ENCODE measurements around the gene EPAS1. TPM values are rescaled to one million over a fixed set of nuclear protein-coding genes. Genes with fewer than 3 reads are reported as not detected.

The EPAS1 gene
- total RNA-seq, 2 experiments from 2014 or later, result 2.1 to 2.9 TPM

- CTCF ChIA-PET, result no interaction called here
- DNase-seq, result no peak
- no peak overlapping the region for H3K27ac Mint-ChIP-seq
- peaks cover 2% of the 10 kb centered on the region for H3K4me1 Mint-ChIP-seq (ENCODE audit: low read depth)
- H3K27me3 Mint-ChIP-seq (ENCODE audit: low read depth), result peaks cover 6% of the 10 kb centered on the region
- intact Hi-C loops (cut with micrococcal nuclease), result no loop called here
- no peak overlapping the region for H3K4me3 Mint-ChIP-seq
- no peaks in the 10 kb centered on the region for H3K9me3 Mint-ChIP-seq
- H3K36me3 Mint-ChIP-seq (ENCODE audit: low read depth), result no peaks in the 10 kb centered on the region
Measured at GRCh38 chr2:46315103-46315890, 18.1 kb downstream of the EPAS1 start.

GRCh38 chr2:46317094-46317486 lies 19.9 kb downstream of the EPAS1 start:
- intact Hi-C loops (cut with micrococcal nuclease), result no loop called here
- no peaks in the 10 kb centered on the region for H3K27me3 Mint-ChIP-seq (ENCODE audit: low read depth)
- no peaks in the 10 kb centered on the region for H3K9me3 Mint-ChIP-seq
- H3K27ac Mint-ChIP-seq, result no peak overlapping the region
- H3K4me1 Mint-ChIP-seq (ENCODE audit: low read depth), result peaks cover 2% of the 10 kb centered on the region
- no peaks in the 10 kb centered on the region for H3K36me3 Mint-ChIP-seq (ENCODE audit: low read depth)
- CTCF ChIA-PET, result interaction anchor here (1.0 kb wide), 1 partner anchor 51 kb away, joined by 3 read pairs; no protein-coding TSS in a partner anchor
- no peak overlapping the region for H3K4me3 Mint-ChIP-seq
- no peak for DNase-seq

- H3K4me3 Mint-ChIP-seq, result no peak overlapping the region
- CTCF ChIA-PET, result interaction anchor here (1.1 kb wide), 1 partner anchor 9 kb away, joined by 3 read pairs; no protein-coding TSS in a partner anchor
- no peaks in the 10 kb centered on the region for H3K9me3 Mint-ChIP-seq
- intact Hi-C loops (cut with micrococcal nuclease), result no loop called here
- H3K27ac Mint-ChIP-seq, result no peak overlapping the region
- H3K4me1 Mint-ChIP-seq (ENCODE audit: low read depth), result peaks cover 2% of the 10 kb centered on the region
- DNase-seq, result no peak
- H3K27me3 Mint-ChIP-seq (ENCODE audit: low read depth), result no peaks in the 10 kb centered on the region
- H3K36me3 Mint-ChIP-seq (ENCODE audit: low read depth), result no peaks in the 10 kb centered on the region
Measured at GRCh38 chr2:46318579-46319460, 21.6 kb downstream of the EPAS1 start.

- Mint-ChIP-seq H3K4me1 (ENCODE audit: low read depth) (peaks cover 2% of the 10 kb centered on the region), H3K9me3 (no peaks in the 10 kb centered on the region), H3K27ac (no peak overlapping the region), H3K27me3 (ENCODE audit: low read depth) (no peaks in the 10 kb centered on the region), H3K4me3 (no peak overlapping the region), H3K36me3 (ENCODE audit: low read depth) (no peaks in the 10 kb centered on the region)
- CTCF ChIA-PET, result no interaction called here
- intact Hi-C loops (cut with micrococcal nuclease), result no loop called here
- DNase-seq, result no peak
Measured at GRCh38 chr2:46319711-46320110, 22.5 kb downstream of the EPAS1 start.

GRCh38 chr2:46320141-46320567 lies 22.9 kb downstream of the EPAS1 start:
- no peak overlapping the region for H3K27ac Mint-ChIP-seq

GRCh38 chr2:46323730-46324129 lies 26.5 kb downstream of the EPAS1 start:
- Mint-ChIP-seq H3K4me3 (no peak overlapping the region), H3K27ac (no peak overlapping the region), H3K27me3 (ENCODE audit: low read depth) (no peaks in the 10 kb centered on the region), H3K9me3 (no peaks in the 10 kb centered on the region), H3K36me3 (ENCODE audit: low read depth) (no peaks in the 10 kb centered on the region), H3K4me1 (ENCODE audit: low read depth) (peaks cover 5% of the 10 kb centered on the region)
- CTCF ChIA-PET, result no interaction called here
- intact Hi-C loops (cut with micrococcal nuclease), result no loop called here
- DNase-seq, result no peak

More at GRCh38 chr2:46320141-46320567, 22.9 kb downstream of the EPAS1 start:
- intact Hi-C loops (cut with micrococcal nuclease), result no loop called here
- Mint-ChIP-seq H3K9me3 (no peaks in the 10 kb centered on the region), H3K4me1 (ENCODE audit: low read depth) (no peaks in the 10 kb centered on the region), H3K36me3 (ENCODE audit: low read depth) (no peaks in the 10 kb centered on the region), H3K27me3 (ENCODE audit: low read depth) (no peaks in the 10 kb centered on the region), H3K4me3 (no peak overlapping the region)
- CTCF ChIA-PET, result no interaction called here
- no peak for DNase-seq

- Mint-ChIP-seq H3K36me3 (ENCODE audit: low read depth) (no peaks in the 10 kb centered on the region), H3K9me3 (no peaks in the 10 kb centered on the region), H3K27me3 (ENCODE audit: low read depth) (peaks cover 2% of the 10 kb centered on the region), H3K27ac (no peak overlapping the region), H3K4me3 (no peak overlapping the region), H3K4me1 (ENCODE audit: low read depth) (peaks cover 11% of the 10 kb centered on the region)
- intact Hi-C loops (cut with micrococcal nuclease), result no loop called here
- CTCF ChIA-PET, result no interaction called here
- DNase-seq, result no peak
Measured at GRCh38 chr2:46325182-46325928, 28.1 kb downstream of the EPAS1 start.

- intact Hi-C loops (cut with micrococcal nuclease), result no loop called here
- H3K36me3 Mint-ChIP-seq (ENCODE audit: low read depth), result no peaks in the 10 kb centered on the region
- H3K27ac Mint-ChIP-seq, result no peak overlapping the region
- peaks cover 11% of the 10 kb centered on the region for H3K4me1 Mint-ChIP-seq (ENCODE audit: low read depth)
- H3K27me3 Mint-ChIP-seq (ENCODE audit: low read depth), result peaks cover 2% of the 10 kb centered on the region
- CTCF ChIA-PET, result interaction anchor here (1.1 kb wide), 1 partner anchor 11 kb away, joined by 3 read pairs; no protein-coding TSS in a partner anchor
- no peak overlapping the region for H3K4me3 Mint-ChIP-seq
- no peaks in the 10 kb centered on the region for H3K9me3 Mint-ChIP-seq
- DNase-seq, result no peak
Measured at GRCh38 chr2:46326231-46326980, 29.2 kb downstream of the EPAS1 start.

- CTCF ChIA-PET, result interaction anchor here (0.5 to 1.2 kb wide), 4 partner anchors 9 to 1060 kb away, joined by 3 read pairs; no protein-coding TSS in a partner anchor
- intact Hi-C loops (cut with micrococcal nuclease), result no loop called here
- no peak for DNase-seq
- Mint-ChIP-seq H3K9me3 (no peaks in the 10 kb centered on the region), H3K4me1 (ENCODE audit: low read depth) (peaks cover 11% of the 10 kb centered on the region), H3K36me3 (ENCODE audit: low read depth) (no peaks in the 10 kb centered on the region), H3K27me3 (ENCODE audit: low read depth) (peaks cover 2% of the 10 kb centered on the region), H3K27ac (no peak overlapping the region), H3K4me3 (no peak overlapping the region)
Measured at GRCh38 chr2:46327627-46328026, 30.4 kb downstream of the EPAS1 start.

- intact Hi-C loops (cut with micrococcal nuclease), result no loop called here
- no peaks in the 10 kb centered on the region for H3K9me3 Mint-ChIP-seq
Measured at GRCh38 chr2:46328291-46328690, 31.1 kb downstream of the EPAS1 start.

GRCh38 chr2:46328829-46329228 lies 31.6 kb downstream of the EPAS1 start:
- H3K4me1 Mint-ChIP-seq (ENCODE audit: low read depth), result peaks cover 11% of the 10 kb centered on the region
- H3K4me3 Mint-ChIP-seq, result no peak overlapping the region
- H3K36me3 Mint-ChIP-seq (ENCODE audit: low read depth), result no peaks in the 10 kb centered on the region
- H3K9me3 Mint-ChIP-seq, result no peaks in the 10 kb centered on the region
- no peak for DNase-seq
- H3K27ac Mint-ChIP-seq, result no peak overlapping the region
- CTCF ChIA-PET, result interaction anchor here (1.6 kb wide), 1 partner anchor 22 kb away, joined by 3 read pairs; no protein-coding TSS in a partner anchor
- H3K27me3 Mint-ChIP-seq (ENCODE audit: low read depth), result peaks cover 2% of the 10 kb centered on the region
- intact Hi-C loops (cut with micrococcal nuclease), result no loop called here

More at GRCh38 chr2:46328291-46328690, 31.1 kb downstream of the EPAS1 start:
- no peak overlapping the region for H3K27ac Mint-ChIP-seq
- H3K27me3 Mint-ChIP-seq (ENCODE audit: low read depth), result peaks cover 2% of the 10 kb centered on the region
- H3K36me3 Mint-ChIP-seq (ENCODE audit: low read depth), result no peaks in the 10 kb centered on the region
- CTCF ChIA-PET, result interaction anchor here (0.7 to 1.2 kb wide), 2 partner anchors 9 to 265 kb away, joined by 3 read pairs; no protein-coding TSS in a partner anchor
- no peak overlapping the region for H3K4me3 Mint-ChIP-seq
- H3K4me1 Mint-ChIP-seq (ENCODE audit: low read depth), result peaks cover 11% of the 10 kb centered on the region
- DNase-seq, result peak; percentile 17

Measured in activated naive CD4-positive, alpha-beta T cell treated with anti-CD3 and anti-CD28 coated beads for 36 hours (primary cell).